Smooth muscle cell of the brain vasculature (primary cell): ENCODE results near the gene ST6GALNAC1.
A peak's percentile ranks its signal among the peaks of the same experiment; 100 is the strongest.
"Not testable (repeated sequence)": the region's sequence is repeated elsewhere in the genome, so short reads cannot be mapped to it uniquely, and the experiment has no call there.

Experiments used
- DNase-seq: peaks from one replicate; pipeline ENCODE4 v3.0.0-alpha.2; 2012; ENCODE audit warnings: low read depth, low spot score

The ST6GALNAC1 gene

DNA sequence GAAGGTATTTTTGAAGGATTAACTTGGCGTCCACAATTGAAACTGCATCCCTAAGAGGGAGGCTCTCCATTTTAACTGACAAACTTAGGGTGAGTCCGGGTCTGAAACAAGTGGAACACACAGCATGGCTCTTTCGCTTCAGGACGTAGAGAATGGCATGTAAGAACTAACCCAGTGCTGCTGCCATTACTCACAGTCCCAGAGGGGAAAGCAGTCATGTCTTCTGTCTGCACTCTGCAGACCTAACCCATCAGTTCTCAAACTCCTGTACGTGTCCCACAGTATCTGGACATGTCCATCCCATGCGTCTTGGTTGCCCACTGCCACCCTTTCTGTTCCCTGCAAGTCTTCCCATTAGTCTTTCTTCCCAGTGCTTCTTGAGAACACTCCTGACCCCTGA, 563 bp downstream of the ST6GALNAC1 start:
- DNase-seq, result no peak

DNA sequence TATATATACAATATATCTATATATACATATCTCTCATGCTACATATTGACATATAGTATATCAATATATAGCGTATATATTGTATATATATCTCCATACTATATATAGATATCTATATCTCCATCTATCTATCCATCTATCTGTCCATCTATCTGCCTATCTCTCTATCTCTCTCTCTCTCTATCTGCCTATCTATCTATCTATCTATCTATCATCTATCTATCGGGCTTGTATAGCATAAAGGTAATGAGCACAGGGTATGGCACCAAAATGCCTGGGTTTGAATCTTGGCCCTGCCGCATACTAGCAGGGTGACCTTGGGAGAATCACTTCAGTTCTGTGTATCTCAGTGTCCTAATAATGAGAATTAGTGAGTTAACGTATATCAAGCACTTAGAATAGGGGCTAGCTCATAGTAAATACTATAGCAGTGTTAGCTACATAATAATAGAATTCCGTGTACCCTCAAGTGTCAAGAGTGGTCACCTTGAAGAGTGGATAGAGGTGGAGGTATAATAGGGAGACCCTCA, 1.5 kb downstream of the ST6GALNAC1 start:
- no peak for DNase-seq

DNA sequence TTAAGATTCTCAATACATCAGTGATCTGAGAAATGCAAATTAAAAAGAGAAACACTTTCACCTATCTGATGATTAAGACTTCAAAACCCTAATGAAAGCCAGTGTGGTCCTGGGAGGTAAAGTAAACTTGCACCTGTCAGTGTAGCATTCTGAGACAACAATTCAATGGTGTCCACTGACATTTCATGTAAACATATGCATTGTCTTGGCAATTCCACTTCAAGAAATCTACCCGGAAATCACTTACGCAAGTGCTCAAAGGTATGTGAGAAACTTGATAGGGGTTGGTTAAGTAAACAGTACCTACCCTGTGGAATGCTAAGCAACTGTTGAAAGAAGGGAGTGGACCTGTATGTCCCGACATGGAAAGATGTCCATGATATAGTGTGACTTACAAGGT, 2.1 kb downstream of the ST6GALNAC1 start:
- DNase-seq, result no peak

DNA sequence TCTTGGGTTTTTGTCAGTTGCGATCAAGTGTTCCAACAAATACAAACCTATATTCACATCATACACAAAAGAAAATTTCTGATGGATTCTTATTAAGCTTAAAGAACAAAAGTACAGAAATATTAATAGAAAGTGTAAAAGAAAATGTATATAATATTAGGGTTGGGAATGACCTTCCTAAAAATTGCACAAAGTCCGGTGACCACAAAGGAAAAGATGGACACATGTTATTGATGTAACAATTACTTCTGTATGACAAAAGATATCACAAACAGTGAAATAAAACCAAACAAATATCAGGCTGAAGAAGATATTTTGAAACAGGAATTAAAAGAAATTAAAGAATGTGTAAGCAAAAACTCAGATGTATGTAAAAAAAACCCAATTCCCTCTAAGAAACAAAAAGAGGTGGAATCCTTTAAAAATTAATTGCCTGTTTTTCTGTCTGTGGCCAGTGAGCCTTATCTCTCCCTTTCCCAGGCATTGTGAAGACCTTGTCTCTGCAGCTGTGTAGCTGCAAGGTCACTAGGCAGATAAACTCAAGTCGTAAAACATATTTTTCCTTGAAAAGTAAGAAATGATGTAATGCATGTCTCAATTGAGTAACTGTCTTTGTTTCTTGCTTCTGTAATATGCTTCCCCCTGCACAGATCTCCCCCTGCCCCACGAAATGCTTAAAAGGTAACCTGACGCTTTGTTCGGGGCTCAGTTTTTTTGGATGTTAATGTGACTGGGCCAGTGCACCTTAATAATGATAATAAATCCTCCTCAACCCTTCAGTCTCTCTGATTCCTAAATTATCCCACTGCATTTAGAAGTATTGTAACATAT, 2.8 kb downstream of the ST6GALNAC1 start:
- DNase-seq, result no peak

DNA sequence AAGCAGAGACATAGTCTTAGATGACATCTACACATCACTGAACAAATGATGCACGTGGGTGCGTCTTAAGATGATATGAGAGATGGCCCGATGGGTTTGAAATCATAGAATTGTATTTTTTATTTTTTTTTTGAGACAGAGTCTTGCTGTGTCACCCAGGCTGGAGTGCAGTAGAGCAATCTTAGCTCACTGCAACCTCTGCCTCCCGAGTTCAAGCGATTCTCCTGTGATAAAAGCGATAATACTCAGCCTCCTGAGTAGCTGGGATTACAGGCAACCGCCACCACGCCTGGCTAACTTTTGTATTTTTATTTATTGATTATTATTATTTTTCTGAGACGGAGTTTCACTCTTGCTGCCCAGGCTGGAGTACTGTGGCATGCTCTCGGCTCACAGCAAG, 5.3 kb downstream of the ST6GALNAC1 start:
- DNase-seq, result no peak

DNA sequence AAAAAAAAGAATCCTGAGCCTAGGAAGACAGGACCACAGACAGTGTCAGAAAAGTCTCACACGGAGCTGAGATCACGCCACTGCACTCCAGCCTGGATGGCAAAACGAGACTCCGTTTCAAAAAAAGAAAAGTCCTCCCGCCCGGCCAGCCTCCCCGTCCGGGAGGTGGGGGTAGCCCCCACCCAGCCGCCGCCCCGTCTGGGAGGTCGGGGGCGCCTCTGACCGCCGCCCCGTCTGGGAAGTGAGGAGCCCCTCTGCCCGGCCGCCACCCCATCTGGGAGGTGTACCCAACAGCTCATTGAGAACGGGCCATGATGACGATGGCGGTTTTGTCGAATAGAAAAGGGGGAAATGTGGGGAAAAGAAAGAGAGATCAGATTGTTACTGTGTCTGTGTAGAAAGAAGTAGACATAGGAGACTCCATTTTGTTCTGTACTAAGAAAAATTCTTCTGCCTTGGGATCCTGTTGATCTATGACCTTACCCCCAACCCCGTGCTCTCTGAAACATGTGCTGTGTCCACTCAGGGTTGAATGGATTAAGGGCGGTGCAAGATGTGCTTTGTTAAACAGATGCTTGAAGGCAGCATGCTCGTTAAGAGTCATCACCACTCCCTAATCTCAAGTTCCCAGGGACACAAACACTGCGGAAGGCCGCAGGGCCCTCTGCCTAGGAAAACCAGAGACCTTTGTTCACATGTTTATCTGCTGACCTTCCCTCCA, 6.9 kb downstream of the ST6GALNAC1 start:
- DNase-seq, result not testable (repeated sequence)

DNA sequence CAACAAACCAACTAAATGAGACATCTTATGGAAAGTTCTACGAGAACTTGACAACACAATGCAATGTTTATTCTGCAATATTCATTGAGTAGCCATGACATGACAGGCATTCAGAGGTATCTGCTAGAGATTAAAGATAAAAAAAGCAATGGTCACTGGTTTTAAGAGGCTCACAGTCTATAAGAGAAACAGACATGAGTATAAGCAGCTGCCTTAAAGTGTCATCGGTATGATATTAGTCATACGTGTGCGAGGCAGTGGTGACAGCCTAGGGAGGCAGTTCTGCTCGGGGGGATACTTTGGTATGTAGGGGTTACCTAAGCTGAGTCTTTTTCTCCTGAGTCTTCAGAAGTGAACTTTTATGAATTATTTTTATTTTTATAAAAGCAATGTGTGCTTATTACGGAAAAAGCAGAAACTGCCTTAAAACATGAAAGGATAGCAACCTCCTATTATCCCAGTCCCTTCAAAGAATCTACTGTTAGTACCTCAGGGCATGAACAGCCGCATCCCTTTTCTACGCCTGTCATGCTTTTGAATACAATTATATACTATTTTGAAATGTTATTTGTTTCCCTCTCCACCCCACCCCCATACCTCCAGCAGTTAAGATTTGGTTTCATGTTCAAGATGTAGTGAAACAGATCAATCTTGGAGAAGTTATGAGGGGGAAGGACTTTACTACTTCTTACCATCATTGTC, 7.7 kb downstream of the ST6GALNAC1 start:
- DNase-seq, result no peak

DNA sequence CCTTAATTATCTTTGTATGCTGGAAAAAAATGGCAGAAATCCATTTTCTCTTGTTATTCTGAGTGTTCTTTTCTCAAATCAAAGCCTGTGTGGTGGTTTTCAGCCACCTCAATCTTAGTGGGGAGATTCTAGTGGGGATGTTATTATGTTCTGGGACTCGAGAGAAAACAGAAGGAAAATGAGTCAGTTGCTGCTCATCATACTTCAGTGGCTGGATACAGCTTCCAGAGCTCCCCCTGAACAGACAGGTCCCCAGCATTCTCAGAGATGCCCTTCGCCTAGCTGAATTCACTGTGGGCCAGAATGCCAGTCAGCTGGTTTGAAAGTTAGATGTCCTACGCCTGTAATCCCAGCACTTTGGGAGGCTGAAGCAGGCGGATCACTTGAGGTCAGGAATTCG, 8.5 kb downstream of the ST6GALNAC1 start:
- no peak for DNase-seq

DNA sequence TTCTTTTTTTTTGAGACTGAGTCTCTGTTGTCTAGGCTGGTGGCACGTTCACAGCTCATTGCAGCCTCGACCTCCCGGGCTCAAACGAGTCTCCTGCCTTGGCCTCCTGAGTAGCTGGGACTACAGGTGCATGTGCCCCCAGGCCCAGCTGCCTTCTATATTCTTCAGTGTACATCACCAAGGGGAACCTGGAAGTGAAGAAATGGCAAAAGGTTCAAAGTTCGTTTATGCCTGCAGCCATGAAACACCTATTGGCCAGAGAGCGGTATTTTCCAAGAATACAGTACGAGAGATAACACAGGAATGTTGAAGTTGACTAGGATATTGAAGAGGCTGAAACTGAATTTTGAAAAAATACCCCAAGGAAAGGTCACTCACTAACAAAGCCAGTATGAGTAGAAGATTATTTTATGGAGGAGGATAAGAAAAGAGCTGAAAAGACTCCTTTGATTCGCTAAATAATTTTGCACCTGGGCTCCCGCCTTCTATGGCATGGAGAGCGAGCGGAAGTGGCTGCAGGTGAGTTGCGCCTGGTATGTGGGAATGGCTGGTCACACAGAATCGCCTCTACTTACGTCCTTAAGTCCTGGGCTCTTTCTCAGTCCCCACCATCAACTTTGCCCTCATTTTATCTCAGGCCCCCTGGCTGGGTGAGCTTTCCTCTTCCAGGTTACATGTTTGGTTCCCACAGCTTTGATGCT, 9.8 kb downstream of the ST6GALNAC1 start:
- DNase-seq, result no peak

DNA sequence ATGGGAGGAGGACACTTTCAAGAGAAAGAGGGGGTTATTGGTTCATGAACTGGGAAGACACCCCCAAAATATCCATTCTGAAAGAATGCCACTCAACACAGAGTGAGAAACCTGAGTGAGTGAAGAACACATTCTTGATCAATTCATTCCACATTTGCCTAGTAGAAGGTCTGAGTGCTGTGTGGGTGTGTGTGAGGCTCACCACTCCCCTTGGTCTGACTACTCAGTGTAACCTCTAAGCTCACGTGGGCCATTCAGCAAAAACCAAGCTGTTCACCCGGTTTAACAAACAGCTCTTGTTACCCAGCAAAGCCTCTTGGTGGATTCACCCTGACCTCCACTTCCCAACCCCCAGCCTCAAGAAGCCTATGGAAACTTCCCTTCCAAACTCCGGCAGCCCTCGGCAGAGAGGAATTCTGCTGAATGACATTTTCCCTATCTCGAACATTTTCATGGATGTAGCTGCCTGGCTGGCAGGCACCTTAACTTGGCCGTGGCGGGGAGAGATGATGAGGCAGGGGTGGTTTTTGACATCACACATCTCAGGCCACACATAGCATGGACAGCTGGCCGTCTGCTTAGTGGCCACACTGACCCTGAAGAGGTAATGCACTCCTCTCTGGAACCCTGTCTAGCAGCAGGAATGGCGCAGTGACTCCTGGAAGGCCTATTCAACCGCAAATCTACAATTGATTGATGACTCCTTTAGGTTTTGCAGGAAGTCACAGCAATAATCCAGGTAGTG, 11.6 kb downstream of the ST6GALNAC1 start:
- no peak for DNase-seq

DNA sequence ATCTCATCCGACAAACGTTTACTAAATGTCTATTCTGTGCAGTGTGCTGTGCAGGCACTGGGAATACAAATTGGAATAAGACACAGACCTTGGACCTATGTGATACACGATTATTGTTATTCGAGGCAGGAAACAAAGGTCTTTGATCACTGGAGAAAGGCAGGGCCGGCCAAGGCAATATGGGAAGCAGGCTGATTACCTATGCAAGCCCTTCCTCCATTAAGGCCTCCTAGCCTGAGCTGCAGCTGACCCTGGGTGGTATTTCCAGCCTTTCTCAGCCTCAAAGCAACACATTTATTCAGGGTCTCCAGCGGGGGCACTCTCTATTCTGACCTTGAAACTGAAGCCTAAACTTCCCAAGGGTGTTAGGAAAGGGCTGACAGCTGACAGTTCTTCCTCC, 13.4 kb downstream of the ST6GALNAC1 start:
- no peak for DNase-seq

DNA sequence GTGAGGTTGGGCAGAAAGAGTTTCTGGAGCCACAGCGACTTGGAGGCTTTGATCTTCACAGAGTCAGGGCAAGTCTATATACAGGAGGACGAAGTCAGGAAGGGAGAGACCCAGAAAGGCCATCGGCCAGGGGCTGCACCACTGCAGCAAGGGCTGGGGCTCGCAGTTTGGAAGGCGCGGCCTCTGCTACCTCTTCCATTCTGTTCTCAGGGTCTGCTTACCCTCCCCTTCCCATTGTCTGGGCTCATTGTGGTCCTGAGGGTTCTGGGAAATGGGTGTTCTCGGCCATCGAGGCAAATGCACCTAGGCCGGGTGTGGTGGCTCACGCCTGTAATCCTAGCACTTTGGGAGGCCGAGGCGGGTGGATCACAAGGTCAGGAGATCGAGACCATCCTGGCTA, 16.0 kb downstream of the ST6GALNAC1 start:
- no peak for DNase-seq

DNA sequence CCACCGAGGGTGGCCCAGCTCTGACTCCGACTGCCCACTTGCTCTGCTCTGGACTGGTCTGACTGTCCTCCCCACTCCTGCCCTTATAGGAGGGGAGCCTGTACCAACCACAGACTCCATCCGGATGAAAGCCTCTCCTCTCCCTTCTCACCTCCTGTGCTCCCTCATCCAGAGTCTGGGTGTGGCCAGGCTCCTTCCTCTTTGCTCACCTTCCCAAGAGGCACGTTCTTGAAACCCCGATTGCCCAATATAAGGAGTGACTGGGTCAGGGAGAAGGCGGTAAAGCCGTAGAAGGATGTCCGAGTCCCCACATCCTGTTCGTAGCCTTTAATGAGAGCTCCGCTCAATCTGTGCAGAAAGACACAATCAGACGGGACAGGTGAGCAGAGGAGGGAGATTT, 17.1 kb downstream of the ST6GALNAC1 start:
- DNase-seq, result no peak

DNA sequence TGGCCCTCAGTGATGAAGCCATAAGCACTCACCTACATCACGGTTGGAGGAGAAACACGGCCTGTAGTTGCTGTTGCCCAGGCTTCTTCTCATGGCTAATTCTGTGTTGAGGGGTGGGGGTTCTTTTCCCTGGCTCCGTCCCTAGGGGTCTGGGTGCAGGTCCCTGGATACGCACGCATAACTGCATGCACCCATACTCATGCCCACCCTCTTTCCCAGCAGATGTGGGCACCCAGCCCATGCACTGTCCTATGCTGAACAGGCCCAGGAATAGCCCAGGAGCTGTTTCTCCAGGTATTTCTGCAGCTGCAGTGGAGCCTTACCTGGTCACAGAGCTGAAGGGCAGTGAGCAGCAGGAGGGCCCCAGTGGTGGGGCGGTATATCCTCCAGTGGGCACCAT, 18.1 kb downstream of the ST6GALNAC1 start:
- DNase-seq, result no peak

DNA sequence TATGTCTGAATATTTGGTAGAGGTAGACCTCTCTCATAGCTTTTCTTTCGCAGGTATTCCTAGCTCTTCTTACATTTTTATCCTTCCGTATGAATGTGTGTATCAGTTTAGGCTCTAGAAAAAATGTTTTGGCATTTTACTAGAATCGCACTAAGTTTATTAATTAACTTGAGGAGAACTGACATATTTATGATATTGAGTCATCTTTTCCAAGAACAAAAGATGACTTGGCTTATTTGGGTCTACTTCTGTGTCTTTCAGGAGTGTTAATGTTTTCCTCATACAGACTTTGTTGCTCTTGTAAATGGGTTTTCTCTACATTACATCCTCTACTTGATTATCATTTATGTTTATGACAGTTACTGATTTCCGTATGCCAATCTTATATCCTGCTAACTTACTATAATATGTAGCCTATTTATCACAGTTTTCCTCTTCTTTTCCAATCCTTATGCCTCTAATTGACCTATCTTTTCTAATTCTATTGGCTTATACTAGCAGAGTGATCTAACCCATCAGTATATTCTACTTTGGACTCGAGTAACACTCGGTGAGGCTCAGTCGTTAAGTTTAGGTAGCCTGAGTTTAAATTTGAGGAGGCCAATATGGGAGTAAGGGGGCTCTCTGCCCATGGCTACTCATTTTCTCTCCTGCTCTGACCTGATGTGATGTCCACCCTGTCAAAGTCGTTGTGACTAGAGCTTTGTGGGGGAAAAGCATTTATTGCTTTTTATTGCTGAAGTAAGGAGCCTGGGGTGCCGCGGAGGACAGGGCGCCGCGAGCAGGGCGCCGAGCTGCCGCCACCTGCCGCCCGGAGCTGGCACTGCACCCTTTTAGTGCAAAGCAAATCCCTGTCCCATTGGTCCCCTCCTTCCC, 20.0 kb downstream of the ST6GALNAC1 start:
- DNase-seq, result peak; percentile 24

DNA sequence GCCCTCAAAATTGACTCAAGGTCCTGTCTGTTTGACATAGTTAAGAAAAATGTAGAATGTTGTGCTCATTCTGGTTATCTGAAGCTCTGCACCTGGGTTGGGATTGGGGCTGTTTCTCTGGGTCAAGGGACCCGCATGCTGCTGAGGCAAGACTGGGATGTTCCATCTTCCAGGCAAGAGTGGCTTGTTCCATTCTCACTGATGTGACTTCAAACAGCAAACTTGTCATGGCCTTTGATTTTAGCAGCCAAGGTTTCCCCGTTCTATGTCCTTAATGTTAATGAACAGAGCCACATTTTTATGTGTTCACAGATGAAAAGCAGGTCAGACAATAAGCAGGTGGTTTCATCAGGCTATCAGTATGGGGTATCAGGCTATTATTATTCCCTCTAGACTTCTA, 25.7 kb downstream of the ST6GALNAC1 start:
- DNase-seq, result no peak

DNA sequence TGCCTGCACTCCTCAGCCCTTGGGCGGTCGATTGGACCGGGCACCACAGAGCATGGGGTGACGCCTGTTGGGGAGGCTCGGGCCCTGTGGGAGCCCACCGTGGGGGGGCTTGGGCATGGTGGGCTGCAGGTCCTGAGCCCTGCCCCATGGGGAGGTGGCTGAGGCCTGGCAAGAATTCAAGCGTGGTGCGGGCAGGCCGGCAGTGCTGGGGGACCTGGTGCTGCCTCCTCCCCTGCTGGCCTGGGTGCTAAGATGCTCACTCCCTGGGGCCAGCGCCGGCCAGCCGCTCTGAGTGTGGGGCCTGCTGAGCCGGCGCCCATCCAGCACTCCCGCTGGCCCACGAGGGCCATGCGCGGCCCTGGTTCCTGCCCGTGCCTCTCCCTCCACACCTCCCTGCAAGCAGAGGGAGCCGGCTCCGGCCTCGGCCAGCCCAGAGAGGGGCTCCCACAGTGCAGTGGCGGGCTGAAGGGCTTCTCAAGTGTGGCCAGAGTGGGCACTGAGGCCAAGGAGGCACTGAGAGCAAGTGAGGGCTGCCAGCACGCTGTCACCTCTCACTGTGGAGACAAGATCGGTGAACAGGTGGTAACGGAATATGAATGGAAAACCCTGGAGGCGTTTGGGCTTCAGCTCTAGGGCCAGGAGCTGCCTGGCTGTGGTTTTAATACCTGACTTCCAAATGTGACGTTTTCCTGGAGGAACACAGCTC, 28.5 kb downstream of the ST6GALNAC1 start:
- DNase-seq, result no peak

DNA sequence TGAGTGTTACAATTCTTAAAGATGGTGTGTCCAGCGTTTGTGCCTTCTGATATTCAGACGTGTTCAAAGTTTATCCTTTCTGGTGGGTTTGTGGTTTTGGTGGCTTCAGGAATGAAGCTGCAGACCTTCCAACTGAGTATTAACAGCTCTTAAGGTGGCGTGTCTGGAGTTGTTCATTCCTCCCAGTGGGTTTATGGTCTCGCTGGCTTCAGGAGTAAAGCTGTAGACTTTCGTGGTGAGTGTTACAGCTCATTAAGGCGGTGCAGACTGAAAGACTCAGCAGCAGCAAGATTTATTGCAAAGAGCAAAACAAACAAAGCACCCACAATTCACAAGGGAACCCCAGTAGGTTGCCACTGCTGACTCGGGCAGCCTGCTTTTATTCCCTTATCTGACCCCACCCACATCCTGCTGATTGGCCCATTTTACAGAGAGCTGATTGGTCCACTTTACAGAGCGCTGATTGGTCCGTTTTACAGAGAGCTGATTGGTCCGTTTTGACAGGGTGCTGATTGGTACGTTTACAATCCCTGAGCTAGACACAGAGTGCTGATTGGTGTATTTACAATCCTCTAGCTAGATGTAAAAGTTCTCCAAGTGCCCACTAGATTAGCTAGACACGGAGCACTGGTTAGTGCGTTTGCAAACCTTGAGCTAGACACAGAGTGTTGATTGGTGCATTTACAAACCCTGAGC, 29.3 kb downstream of the ST6GALNAC1 start:
- not testable (repeated sequence) for DNase-seq
